Activated gamma-delta T cell (primary cell): ENCODE data around the gene UBASH3A.

Experiments
- DNase-seq: peaks from one replicate; lab custom pipeline; 2025; lab: John Stamatoyannopoulos, UW

UBASH3A gene

GRCh38 chr21:42430521-42430920 lies 26.8 kb downstream of the UBASH3A start:
- DNase-seq, result no peak

GRCh38 chr21:42431196-42431595 lies 27.5 kb downstream of the UBASH3A start:
- DNase-seq, result no peak

- no peak for DNase-seq
Measured at GRCh38 chr21:42432695-42433094, 29.0 kb downstream of the UBASH3A start.

- no peak for DNase-seq
Measured at GRCh38 chr21:42433946-42434551, 30.3 kb downstream of the UBASH3A start.

GRCh38 chr21:42434884-42435283 lies 31.2 kb downstream of the UBASH3A start:
- no peak for DNase-seq

- DNase-seq, result no peak
Measured at GRCh38 chr21:42435401-42435800, 31.7 kb downstream of the UBASH3A start.

- no peak for DNase-seq
Measured at GRCh38 chr21:42435833-42436232, 32.1 kb downstream of the UBASH3A start.

- no peak for DNase-seq
Measured at GRCh38 chr21:42436914-42437313, 33.2 kb downstream of the UBASH3A start.

- DNase-seq, result no peak
Measured at GRCh38 chr21:42437786-42438185, 34.1 kb downstream of the UBASH3A start.

- no peak for DNase-seq
Measured at GRCh38 chr21:42438316-42439205, 34.9 kb downstream of the UBASH3A start.

- no peak for DNase-seq
Measured at GRCh38 chr21:42439284-42440186, 35.8 kb downstream of the UBASH3A start.

- no peak for DNase-seq
Measured at GRCh38 chr21:42440187-42440792, 36.6 kb downstream of the UBASH3A start.

GRCh38 chr21:42441963-42442362 lies 38.3 kb downstream of the UBASH3A start:
- DNase-seq, result no peak

GRCh38 chr21:42443181-42443785 lies 39.6 kb downstream of the UBASH3A start:
- no peak for DNase-seq

- DNase-seq, result no peak
Measured at GRCh38 chr21:42443876-42444744, 40.4 kb downstream of the UBASH3A start.

- DNase-seq, result no peak
Measured at GRCh38 chr21:42444745-42445059, 41.0 kb downstream of the UBASH3A start.

- DNase-seq, result no peak
Measured at GRCh38 chr21:42445311-42445710, 41.6 kb downstream of the UBASH3A start.

- no peak for DNase-seq
Measured at GRCh38 chr21:42446531-42446930, 42.8 kb downstream of the UBASH3A start.

GRCh38 chr21:42447182-42447581 lies 43.5 kb downstream of the UBASH3A start:
- no peak for DNase-seq

GRCh38 chr21:42447732-42448131 lies 44.0 kb downstream of the UBASH3A start:
- no peak for DNase-seq

GRCh38 chr21:42448686-42449085 lies 45.0 kb downstream of the UBASH3A start:
- no peak for DNase-seq
